Liver (tissue), 9 donors: ENCODE data around the gene FRMD4A. TPM values are rescaled to one million over a fixed set of nuclear protein-coding genes. Genes with fewer than 3 reads are reported as not detected.

Experiments
- DNase-seq: peaks from one replicate; pipeline ENCODE4 v3.0.0-alpha.2; 2017; ENCODE audit warnings: low spot score
- H3K27ac ChIP-seq, 2 donors: one replicate each; pipeline ENCODE4 v1.7.0; 2013; ENCODE audit warnings: inconsistent platforms in 2 of 2, low read length in 2 of 2, control low read depth in 1 of 2, low read depth in 1 of 2, mild to moderate bottlenecking in 1 of 2
- H3K27me3 ChIP-seq, 4 donors: one replicate each; pipeline versions ENCODE4 v1.6.1 to v1.7.0; 2013; ENCODE audit warnings: low read length in 3 of 4, inconsistent platforms in 1 of 4, mild to moderate bottlenecking in 1 of 4, moderate library complexity in 1 of 4; ENCODE audit not compliant: control insufficient read depth in 4 of 4, insufficient read depth in 4 of 4
- H3K36me3 ChIP-seq, 4 donors: one replicate each; pipeline versions ENCODE4 v1.6.1 to v1.7.0; 2013; ENCODE audit warnings: low read length in 3 of 4, mild to moderate bottlenecking in 3 of 4, low read depth in 1 of 4, moderate library complexity in 1 of 4; ENCODE audit not compliant: control insufficient read depth in 4 of 4, insufficient read depth in 3 of 4
- H3K4me1 ChIP-seq, 4 donors: one replicate each; pipeline versions ENCODE4 v1.6.1 to v1.7.0; 2013; ENCODE audit warnings: low read length in 3 of 4, mild to moderate bottlenecking in 3 of 4, moderate library complexity in 1 of 4; ENCODE audit not compliant: control insufficient read depth in 4 of 4, insufficient read depth in 4 of 4
- H3K4me3 ChIP-seq, 3 donors: one replicate each; pipeline versions ENCODE4 v1.6.1 to v1.7.0; 2013; ENCODE audit warnings: low read length in 3 of 3, control low read depth in 1 of 3, low read depth in 1 of 3, mild to moderate bottlenecking in 1 of 3
- H3K9ac ChIP-seq, 2 donors: one replicate each; pipeline ENCODE4 v1.7.0; 2013; ENCODE audit warnings: low read length in 2 of 2, mild to moderate bottlenecking in 2 of 2, moderate library complexity in 2 of 2, control low read depth in 1 of 2, low read depth in 1 of 2
- H3K9me3 ChIP-seq, 4 donors: one replicate each; pipeline versions ENCODE4 v1.6.1 to v1.7.0; 2013; ENCODE audit warnings: low read length in 3 of 4; ENCODE audit not compliant: control insufficient read depth in 4 of 4
- CTCF ChIP-seq: fragments of 150-350 bp; IDR thresholded peaks from 2 replicates; pipeline ENCODE4 v1.5.1; 2017; ENCODE audit warnings: improper control_type of control experiment, low read depth, low read length; ENCODE audit not compliant: missing input control
- FOXA1 ChIP-seq: IDR thresholded peaks from 2 replicates; pipeline ENCODE4 v1.6.1; 2016; ENCODE audit warnings: antibody characterized with exemption
- FOXA2 ChIP-seq: IDR thresholded peaks from 2 replicates; pipeline ENCODE4 v1.6.1; 2016; ENCODE audit warnings: antibody characterized with exemption
- GABPA ChIP-seq, 2 donors: IDR thresholded peaks in 1 of 2; conservative IDR thresholded peaks in 1 of 2; 2 replicates each; pipeline ENCODE4 v1.6.1; 2016; ENCODE audit warnings: antibody characterized with exemption in 2 of 2, mild to moderate bottlenecking in 1 of 2, moderate library complexity in 1 of 2
- HNF4A ChIP-seq, 2 donors: conservative IDR thresholded peaks; 2 replicates each; pipeline ENCODE4 v1.6.1; 2016; ENCODE audit warnings: antibody characterized with exemption in 2 of 2, mild to moderate bottlenecking in 2 of 2
- JUND ChIP-seq, 2 donors: IDR thresholded peaks; 2 replicates each; pipeline ENCODE4 v1.6.1; 2016; ENCODE audit warnings: antibody characterized with exemption in 2 of 2
- MAX ChIP-seq: IDR thresholded peaks from 2 replicates; pipeline ENCODE4 v1.6.1; 2016; ENCODE audit warnings: antibody characterized with exemption
- NR2F2 ChIP-seq: IDR thresholded peaks from 2 replicates; pipeline ENCODE4 v1.6.1; 2016; ENCODE audit warnings: antibody characterized with exemption
- RAD21 ChIP-seq, 2 donors: IDR thresholded peaks; 2 replicates each; pipeline ENCODE4 v1.6.1; 2016; ENCODE audit warnings: antibody characterized with exemption in 2 of 2, mild to moderate bottlenecking in 2 of 2
- REST ChIP-seq: IDR thresholded peaks from 2 replicates; pipeline ENCODE4 v1.6.1; 2016; ENCODE audit warnings: antibody characterized with exemption, mild to moderate bottlenecking
- RXRA ChIP-seq, 2 donors: IDR thresholded peaks; 2 replicates each; pipeline ENCODE4 v1.6.1; 2017 to 2018; ENCODE audit warnings: antibody characterized with exemption in 2 of 2, mild to moderate bottlenecking in 1 of 2
- SP1 ChIP-seq: IDR thresholded peaks from 2 replicates; pipeline ENCODE4 v1.6.1; 2018; ENCODE audit warnings: antibody characterized with exemption, mild to moderate bottlenecking
- TAF1 ChIP-seq: conservative IDR thresholded peaks from 2 replicates; pipeline ENCODE4 v1.6.1; 2016; ENCODE audit warnings: antibody characterized with exemption, mild to moderate bottlenecking
- YY1 ChIP-seq: IDR thresholded peaks from 2 replicates; pipeline ENCODE4 v1.6.1; 2016; ENCODE audit warnings: antibody characterized with exemption, mild to moderate bottlenecking
- WGBS: extraction: QIAGEN DNeasy Blood & Tissue Kit; methylation state at CpG from one replicate; pipeline ENCODE4 v1.1.7; 2013; 5-methylcytosine and 5-hydroxymethylcytosine counted together
- polyA plus RNA-seq, 2 donors: library from polyadenylated mRNA; stranded (reverse) in 1 of 2; unstranded in 1 of 2; fragments of 200-250 nt in 1 of 2; fragments of >200 nt in 1 of 2; fragmentation: Nextera tagmentation in 1 of 2; extraction: Ambion mirVana in 1 of 2; gene quantifications; one replicate each; pipeline versions ENCODE4 v1.2.1 to v1.2.3, GENCODE V29; 2013 to 2015
- total RNA-seq, 2 donors: library from RNA; depleted of rRNA; stranded (reverse); fragments of >200 nt; gene quantifications; one replicate each; pipeline ENCODE4 v1.2.3, GENCODE V29; 2014
- TF ChIP-seq, protein P1 (sequence below): IDR thresholded peaks from 2 replicates; pipeline ENCODE4 v1.6.1; 2016; ENCODE audit warnings: antibody characterized with exemption
- donor health status: healthy.
- donor health status: healthy.
- donor health status: healthy.
- donor health status: healthy.
- donor health status: healthy.

Gene FRMD4A
- total and polyA plus RNA-seq, 4 donors = 8.2 to 34.3 (median 13.1) TPM

DNA sequence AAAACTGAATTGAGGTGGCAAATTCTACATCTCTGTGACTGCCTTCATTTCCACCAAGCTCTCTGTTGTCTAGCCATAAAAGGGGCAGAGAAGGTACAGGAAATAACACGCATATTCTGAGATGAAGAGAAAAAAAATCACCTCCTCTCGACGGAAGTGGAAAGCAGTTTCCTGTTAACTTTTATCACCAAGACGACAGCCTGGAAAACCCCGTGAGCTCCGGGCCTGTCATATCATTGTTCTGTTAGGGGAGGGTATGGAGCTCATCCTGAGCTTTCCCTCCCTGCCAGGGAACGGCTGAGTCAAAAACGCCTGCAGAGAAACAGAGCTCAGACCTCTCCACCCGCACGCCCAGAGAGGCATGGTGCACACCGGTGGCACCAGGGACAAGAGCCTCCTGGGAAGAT, 543.7 kb downstream of the FRMD4A start:
- peak overlapping the region in 1 of 2 donors; percentile 38 for H3K27ac ChIP-seq
- TF ChIP-seq FOXA1 (no peak), RXRA (IDR thresholded peaks at IDR 0.05) (no peak), TAF1 (no peak), SP1 (no peak), RAD21 (IDR thresholded peaks at IDR 0.05) (peak in 1 of 2 donors; percentile 26), JUND (IDR thresholded peaks at IDR 0.05) (no peak), YY1 (no peak), NR2F2 (peak; percentile 45), MAX (no peak), CTCF (no peak), GABPA (IDR thresholded peaks at IDR 0.05 in 1 of 2, conservative IDR thresholded peaks at IDR 0.05 in 1 of 2) (peak; percentile 36 to 66)
- TF ChIP-seq, protein P1, sequence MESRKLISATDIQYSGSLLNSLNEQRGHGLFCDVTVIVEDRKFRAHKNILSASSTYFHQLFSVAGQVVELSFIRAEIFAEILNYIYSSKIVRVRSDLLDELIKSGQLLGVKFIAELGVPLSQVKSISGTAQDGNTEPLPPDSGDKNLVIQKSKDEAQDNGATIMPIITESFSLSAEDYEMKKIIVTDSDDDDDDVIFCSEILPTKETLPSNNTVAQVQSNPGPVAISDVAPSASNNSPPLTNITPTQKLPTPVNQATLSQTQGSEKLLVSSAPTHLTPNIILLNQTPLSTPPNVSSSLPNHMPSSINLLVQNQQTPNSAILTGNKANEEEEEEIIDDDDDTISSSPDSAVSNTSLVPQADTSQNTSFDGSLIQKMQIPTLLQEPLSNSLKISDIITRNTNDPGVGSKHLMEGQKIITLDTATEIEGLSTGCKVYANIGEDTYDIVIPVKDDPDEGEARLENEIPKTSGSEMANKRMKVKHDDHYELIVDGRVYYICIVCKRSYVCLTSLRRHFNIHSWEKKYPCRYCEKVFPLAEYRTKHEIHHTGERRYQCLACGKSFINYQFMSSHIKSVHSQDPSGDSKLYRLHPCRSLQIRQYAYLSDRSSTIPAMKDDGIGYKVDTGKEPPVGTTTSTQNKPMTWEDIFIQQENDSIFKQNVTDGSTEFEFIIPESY = no peak
- DNase-seq = no peak
- no peaks in the 10 kb centered on the region for H3K36me3 ChIP-seq
- H3K4me3 ChIP-seq = no peak overlapping the region
- WGBS = 52% methylated on average over 11 of the region's 11 CpGs
- H3K9ac ChIP-seq = no peak overlapping the region
- H3K27me3 ChIP-seq = no peaks in the 10 kb centered on the region
- peaks cover 0 to 7% (median 0%) of the 10 kb centered on the region in 4 donors for H3K4me1 ChIP-seq
- no peaks in the 10 kb centered on the region for H3K9me3 ChIP-seq

GRCh38 chr10:13784067-13784466, 546.7 kb downstream of the FRMD4A start:
- Histone ChIP-seq H3K4me1 (peaks cover 0 to 4% (median 0%) of the 10 kb centered on the region in 4 donors), H3K9ac (no peak overlapping the region), H3K36me3 (no peaks in the 10 kb centered on the region), H3K27me3 (no peaks in the 10 kb centered on the region), H3K9me3 (no peaks in the 10 kb centered on the region), H3K27ac (no peak overlapping the region), H3K4me3 (no peak overlapping the region)
- 84% methylated on average over 2 of the region's 2 CpGs for WGBS
- no peak for TF ChIP-seq FOXA2
- TF ChIP-seq RAD21 (IDR thresholded peaks at IDR 0.05) = peak; percentile 20 to 44
- no peak for DNase-seq

- no peak for DNase-seq
- no peak overlapping the region for H3K27ac ChIP-seq
- H3K4me1 ChIP-seq = no peaks in the 10 kb centered on the region
- WGBS = 83% methylated on average over 6 of the region's 6 CpGs
- H3K27me3 ChIP-seq = no peaks in the 10 kb centered on the region
- no peaks in the 10 kb centered on the region for H3K36me3 ChIP-seq
- H3K9ac ChIP-seq = no peak overlapping the region
- no peak overlapping the region for H3K4me3 ChIP-seq
- H3K9me3 ChIP-seq = no peaks in the 10 kb centered on the region
- TF ChIP-seq RXRA (IDR thresholded peaks at IDR 0.05) (no peak), GABPA (IDR thresholded peaks at IDR 0.05 in 1 of 2, conservative IDR thresholded peaks at IDR 0.05 in 1 of 2) (no peak), NR2F2 (no peak), REST (no peak), FOXA1 (no peak), MAX (no peak), RAD21 (IDR thresholded peaks at IDR 0.05) (no peak), YY1 (no peak), HNF4A (conservative IDR thresholded peaks at IDR 0.05) (no peak)
- TF ChIP-seq, protein P1 = no peak
Measured at GRCh38 chr10:13779748-13780147, 551.0 kb downstream of the FRMD4A start.
